ENCODE measurements around the gene KRIT1. TPM values are rescaled to one million over a fixed set of nuclear protein-coding genes. Genes with fewer than 3 reads are reported as not detected.

Gene KRIT1
- total and polyA plus RNA-seq, 2 of the 13 experiments (the other 11 are each of a cell fraction or from before 2014, with no cell fraction given), result 29.4 to 37.7 TPM

DNA sequence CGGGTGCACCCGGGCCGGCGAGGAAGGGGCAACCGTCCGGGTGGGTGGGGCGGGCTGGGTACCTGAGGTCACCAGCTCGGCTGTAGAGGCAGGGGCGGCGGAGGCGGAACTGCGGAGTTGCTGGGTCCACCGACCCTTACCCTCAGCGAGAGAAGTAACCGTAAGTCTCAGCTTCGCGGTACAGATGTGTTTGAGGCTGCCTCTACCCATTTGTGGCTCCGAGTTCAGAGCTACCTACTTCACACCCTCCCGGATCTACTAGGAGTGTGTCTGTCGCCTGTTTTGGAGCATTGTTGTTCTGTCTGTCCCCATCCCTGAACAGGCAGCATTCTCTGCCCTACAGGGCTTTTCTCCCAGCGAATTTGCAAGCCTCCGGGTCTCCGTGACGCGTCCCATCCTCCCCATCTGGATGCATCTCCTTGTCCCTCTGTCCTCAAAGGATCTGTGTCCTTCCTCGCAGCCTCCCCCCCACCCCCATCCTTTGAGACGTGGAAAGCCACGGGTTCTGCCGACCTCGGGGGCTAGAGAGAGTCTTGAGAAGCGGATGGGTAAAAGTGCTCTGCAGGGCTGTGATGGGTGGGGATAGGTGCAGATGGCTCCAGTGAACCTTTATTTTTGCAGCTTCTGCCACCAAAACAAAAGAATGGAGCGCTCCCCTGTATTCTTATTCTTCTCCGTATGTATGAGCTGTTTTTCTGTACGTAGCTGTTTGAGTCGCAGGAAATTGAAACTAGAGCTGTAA lies 817 bp upstream of the KRIT1 start (continued):
- TF ChIP-seq HMGXB3 (CRISPR knock-in tag; IDR thresholded peaks at IDR 0.05; ENCODE audit: borderline replicate concordance) (no peak), KLF13 (CRISPR knock-in tag; IDR thresholded peaks at IDR 0.05) (0 out of 2 replicates have a peak, but pooled peaks have one; percentile 47), ZSCAN22 (CRISPR knock-in tag; IDR thresholded peaks at IDR 0.05) (no peak), ZBTB39 (CRISPR knock-in tag; IDR thresholded peaks at IDR 0.05) (no peak), ZNF563 (CRISPR knock-in tag; IDR thresholded peaks at IDR 0.05) (no peak), ZNF232 (CRISPR knock-in tag; IDR thresholded peaks at IDR 0.05; ENCODE audit: borderline replicate concordance) (no peak), ZNF816 (CRISPR knock-in tag; IDR thresholded peaks at IDR 0.05; ENCODE audit: borderline replicate concordance) (no peak), ZNF572 (CRISPR knock-in tag; IDR thresholded peaks at IDR 0.05) (0 out of 2 replicates have a peak, but pooled peaks have one; percentile 38), ATF7-NPFF (CRISPR knock-in tag; IDR thresholded peaks at IDR 0.05; ENCODE audit: low read depth) (no peak), HMG20A (CRISPR knock-in tag; IDR thresholded peaks at IDR 0.05; ENCODE audit: borderline replicate concordance) (no peak), XRCC5 (optimal IDR thresholded peaks at IDR 0.05; ENCODE audit: low read length) (no peak)
- TF ChIP-seq, protein P1, sequence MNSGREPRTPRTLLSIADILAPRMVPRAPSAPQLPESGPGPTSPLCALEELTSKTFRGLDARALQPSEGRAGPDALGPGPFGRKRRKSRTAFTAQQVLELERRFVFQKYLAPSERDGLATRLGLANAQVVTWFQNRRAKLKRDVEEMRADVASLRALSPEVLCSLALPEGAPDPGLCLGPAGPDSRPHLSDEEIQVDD (CRISPR knock-in tag; IDR thresholded peaks at IDR 0.05; ENCODE audit: borderline replicate concordance), result no peak
- TF ChIP-seq, protein P2, sequence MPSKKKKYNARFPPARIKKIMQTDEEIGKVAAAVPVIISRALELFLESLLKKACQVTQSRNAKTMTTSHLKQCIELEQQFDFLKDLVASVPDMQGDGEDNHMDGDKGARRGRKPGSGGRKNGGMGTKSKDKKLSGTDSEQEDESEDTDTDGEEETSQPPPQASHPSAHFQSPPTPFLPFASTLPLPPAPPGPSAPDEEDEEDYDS (CRISPR knock-in tag; IDR thresholded peaks at IDR 0.05), result no peak
- TF ChIP-seq, protein P3, sequence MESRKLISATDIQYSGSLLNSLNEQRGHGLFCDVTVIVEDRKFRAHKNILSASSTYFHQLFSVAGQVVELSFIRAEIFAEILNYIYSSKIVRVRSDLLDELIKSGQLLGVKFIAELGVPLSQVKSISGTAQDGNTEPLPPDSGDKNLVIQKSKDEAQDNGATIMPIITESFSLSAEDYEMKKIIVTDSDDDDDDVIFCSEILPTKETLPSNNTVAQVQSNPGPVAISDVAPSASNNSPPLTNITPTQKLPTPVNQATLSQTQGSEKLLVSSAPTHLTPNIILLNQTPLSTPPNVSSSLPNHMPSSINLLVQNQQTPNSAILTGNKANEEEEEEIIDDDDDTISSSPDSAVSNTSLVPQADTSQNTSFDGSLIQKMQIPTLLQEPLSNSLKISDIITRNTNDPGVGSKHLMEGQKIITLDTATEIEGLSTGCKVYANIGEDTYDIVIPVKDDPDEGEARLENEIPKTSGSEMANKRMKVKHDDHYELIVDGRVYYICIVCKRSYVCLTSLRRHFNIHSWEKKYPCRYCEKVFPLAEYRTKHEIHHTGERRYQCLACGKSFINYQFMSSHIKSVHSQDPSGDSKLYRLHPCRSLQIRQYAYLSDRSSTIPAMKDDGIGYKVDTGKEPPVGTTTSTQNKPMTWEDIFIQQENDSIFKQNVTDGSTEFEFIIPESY (CRISPR knock-in tag; IDR thresholded peaks at IDR 0.05), result no peak
- TF ChIP-seq, protein P4, sequence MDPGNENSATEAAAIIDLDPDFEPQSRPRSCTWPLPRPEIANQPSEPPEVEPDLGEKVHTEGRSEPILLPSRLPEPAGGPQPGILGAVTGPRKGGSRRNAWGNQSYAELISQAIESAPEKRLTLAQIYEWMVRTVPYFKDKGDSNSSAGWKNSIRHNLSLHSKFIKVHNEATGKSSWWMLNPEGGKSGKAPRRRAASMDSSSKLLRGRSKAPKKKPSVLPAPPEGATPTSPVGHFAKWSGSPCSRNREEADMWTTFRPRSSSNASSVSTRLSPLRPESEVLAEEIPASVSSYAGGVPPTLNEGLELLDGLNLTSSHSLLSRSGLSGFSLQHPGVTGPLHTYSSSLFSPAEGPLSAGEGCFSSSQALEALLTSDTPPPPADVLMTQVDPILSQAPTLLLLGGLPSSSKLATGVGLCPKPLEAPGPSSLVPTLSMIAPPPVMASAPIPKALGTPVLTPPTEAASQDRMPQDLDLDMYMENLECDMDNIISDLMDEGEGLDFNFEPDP (CRISPR knock-in tag; conservative IDR thresholded peaks at IDR 0.05), result 0 out of 2 replicates have a peak, but pooled peaks have one; percentile 69
- TF ChIP-seq, protein P5, sequence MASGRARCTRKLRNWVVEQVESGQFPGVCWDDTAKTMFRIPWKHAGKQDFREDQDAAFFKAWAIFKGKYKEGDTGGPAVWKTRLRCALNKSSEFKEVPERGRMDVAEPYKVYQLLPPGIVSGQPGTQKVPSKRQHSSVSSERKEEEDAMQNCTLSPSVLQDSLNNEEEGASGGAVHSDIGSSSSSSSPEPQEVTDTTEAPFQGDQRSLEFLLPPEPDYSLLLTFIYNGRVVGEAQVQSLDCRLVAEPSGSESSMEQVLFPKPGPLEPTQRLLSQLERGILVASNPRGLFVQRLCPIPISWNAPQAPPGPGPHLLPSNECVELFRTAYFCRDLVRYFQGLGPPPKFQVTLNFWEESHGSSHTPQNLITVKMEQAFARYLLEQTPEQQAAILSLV (CRISPR knock-in tag; IDR thresholded peaks at IDR 0.05; ENCODE audit: borderline replicate concordance), result no peak
